H9 (cell line): Measurements from ENCODE around the gene RRP15. TPM values are rescaled to one million over a fixed set of nuclear protein-coding genes. Genes with fewer than 3 reads are reported as not detected.

Experiments
- DNase-seq: peaks from one replicate; pipeline ENCODE4 v3.0.0-alpha.2; 2017
- H2AFZ ChIP-seq: one replicate; pipeline ENCODE4 v1.6.1; 2013; ENCODE audit warnings: mild to moderate bottlenecking, low read length, control low read depth, moderate library complexity
- H2AK5ac ChIP-seq: 2 replicates; pipeline ENCODE4 v1.6.1; 2013; ENCODE audit warnings: low read length, control low read depth, mixed read lengths; ENCODE audit not compliant: insufficient read length
- H2BK120ac ChIP-seq: one replicate; pipeline ENCODE4 v1.6.1; 2013; ENCODE audit warnings: low read depth, mild to moderate bottlenecking, low read length, control low read depth, inconsistent platforms; ENCODE audit not compliant: poor library complexity, severe bottlenecking
- H2BK12ac ChIP-seq: 2 replicates; pipeline ENCODE4 v1.6.1; 2013; ENCODE audit warnings: low read length, control low read depth, mixed read lengths, low read depth; ENCODE audit not compliant: insufficient read length
- H2BK15ac ChIP-seq: 2 replicates; pipeline ENCODE4 v1.6.1; 2013; ENCODE audit warnings: low read depth, low read length, control low read depth
- H2BK20ac ChIP-seq: one replicate; pipeline ENCODE4 v1.6.1; 2013; ENCODE audit warnings: low read depth, mild to moderate bottlenecking, low read length, control low read depth, inconsistent platforms; ENCODE audit not compliant: poor library complexity, severe bottlenecking
- H2BK5ac ChIP-seq: 2 replicates; pipeline ENCODE4 v1.6.1; 2013; ENCODE audit warnings: low read length, control low read depth, mixed read lengths; ENCODE audit not compliant: insufficient read length
- H3K14ac ChIP-seq: 2 replicates; pipeline ENCODE4 v1.6.1; 2013; ENCODE audit warnings: low read length, control low read depth; ENCODE audit not compliant: insufficient read depth
- H3K18ac ChIP-seq: 2 replicates; pipeline ENCODE4 v1.6.1; 2013; ENCODE audit warnings: low read depth, mild to moderate bottlenecking, mixed read lengths, low read length, control low read depth; ENCODE audit not compliant: insufficient read length
- H3K23ac ChIP-seq: 2 replicates; pipeline ENCODE4 v1.6.1; 2013; ENCODE audit warnings: low read length, control low read depth, mixed read lengths, low read depth; ENCODE audit not compliant: insufficient read length
- H3K23me2 ChIP-seq: 2 replicates; pipeline ENCODE4 v1.6.1; 2013; ENCODE audit warnings: low read depth, mild to moderate bottlenecking, mixed read lengths, low read length, control low read depth; ENCODE audit not compliant: insufficient read length, poor library complexity, severe bottlenecking
- H3K27ac ChIP-seq: 2 replicates; pipeline ENCODE4 v1.5.1; 2013; ENCODE audit warnings: low read length, control low read depth, mixed read lengths, low read depth; ENCODE audit not compliant: insufficient read length
- H3K27me3 ChIP-seq: 2 replicates; pipeline ENCODE4 v1.6.1; 2013; ENCODE audit warnings: low read length, control low read depth, inconsistent platforms; ENCODE audit not compliant: insufficient read depth
- H3K4ac ChIP-seq: 2 replicates; pipeline ENCODE4 v1.6.1; 2013; ENCODE audit warnings: low read depth, mild to moderate bottlenecking, control low read depth, inconsistent platforms, low read length, moderate library complexity
- H3K4me1 ChIP-seq: 2 replicates; pipeline ENCODE4 v1.6.1; 2013; ENCODE audit warnings: low read length, control low read depth, inconsistent platforms; ENCODE audit not compliant: insufficient read depth
- H3K4me2 ChIP-seq: 2 replicates; pipeline ENCODE4 v1.6.1; 2013; ENCODE audit warnings: low read length, control low read depth, mixed read lengths; ENCODE audit not compliant: insufficient read length, insufficient read depth
- H3K56ac ChIP-seq: 2 replicates; pipeline ENCODE4 v1.6.1; 2013; ENCODE audit warnings: low read depth, mild to moderate bottlenecking, mixed read lengths, low read length, control low read depth; ENCODE audit not compliant: insufficient read length
- H3K79me1 ChIP-seq: 2 replicates; pipeline ENCODE4 v1.6.1; 2013; ENCODE audit warnings: low read depth, mild to moderate bottlenecking, moderate library complexity, low read length, control low read depth, inconsistent platforms; ENCODE audit not compliant: insufficient read depth, poor library complexity, severe bottlenecking
- H3K79me2 ChIP-seq: 2 replicates; pipeline ENCODE4 v1.6.1; 2013; ENCODE audit warnings: low read length, control low read depth, inconsistent platforms; ENCODE audit not compliant: insufficient read depth
- H3K9ac ChIP-seq: 2 replicates; pipeline ENCODE4 v1.6.1; 2013; ENCODE audit warnings: low read length, control low read depth, mixed read lengths; ENCODE audit not compliant: insufficient read length; ENCODE audit errors: extremely low read depth
- H3K9me3 ChIP-seq: one replicate; pipeline ENCODE4 v1.6.1; 2013; ENCODE audit warnings: low read depth, low read length, inconsistent platforms; ENCODE audit not compliant: control insufficient read depth
- H3T11ph ChIP-seq: one replicate; pipeline ENCODE4 v1.6.1; 2013; ENCODE audit warnings: mild to moderate bottlenecking, low read length, control low read depth, inconsistent platforms
- H4K20me1 ChIP-seq: one replicate; pipeline ENCODE4 v1.6.1; 2013; ENCODE audit not compliant: control insufficient read depth, insufficient read length, insufficient read depth
- H4K5ac ChIP-seq: 2 replicates; pipeline ENCODE4 v1.6.1; 2013; ENCODE audit warnings: low read depth, mild to moderate bottlenecking, mixed read lengths, low read length, control low read depth; ENCODE audit not compliant: insufficient read length
- H4K8ac ChIP-seq: replicated peaks from 2 replicates; pipeline ENCODE4 v1.6.1; 2013; ENCODE audit warnings: low read length, control low read depth, mixed read lengths, low read depth; ENCODE audit not compliant: insufficient read length
- H4K91ac ChIP-seq: 2 replicates; pipeline ENCODE4 v1.6.1; 2013; ENCODE audit warnings: low read depth, mild to moderate bottlenecking, moderate library complexity, mixed read lengths, low read length, control low read depth; ENCODE audit not compliant: insufficient read length
- H3K27ac Mint-ChIP-seq, 3 experiments: 2 replicates in 2 of 3; 3 replicates in 1 of 3; pipeline ENCODE4 v1.8.0; 2020 to 2021; ENCODE audit warnings: mixed read lengths in 3 of 3, mild to moderate bottlenecking in 1 of 3, moderate library complexity in 1 of 3
- H3K27me3 Mint-ChIP-seq: 2 replicates; pipeline ENCODE4 v1.8.0; 2021; ENCODE audit warnings: low read depth, mild to moderate bottlenecking, moderate library complexity, mixed read lengths
- H3K36me3 Mint-ChIP-seq, 3 experiments: 2 replicates in 2 of 3; 3 replicates in 1 of 3; pipeline ENCODE4 v1.8.0; 2020 to 2021; ENCODE audit warnings: low read depth in 3 of 3, mixed read lengths in 3 of 3; ENCODE audit not compliant: insufficient read depth in 1 of 3
- H3K4me1 Mint-ChIP-seq, 2 experiments: 2 replicates each; pipeline ENCODE4 v1.8.0; 2020; ENCODE audit warnings: mixed read lengths in 2 of 2
- H3K4me3 Mint-ChIP-seq, 2 experiments: 2 replicates in 1 of 2; 3 replicates in 1 of 2; pipeline ENCODE4 v1.8.0; 2020 to 2021; ENCODE audit warnings: mild to moderate bottlenecking in 2 of 2, mixed read lengths in 2 of 2, moderate library complexity in 1 of 2
- H3K9me3 Mint-ChIP-seq, 2 experiments: 2 replicates in 1 of 2; 3 replicates in 1 of 2; pipeline ENCODE4 v1.8.0; 2020; ENCODE audit warnings: mild to moderate bottlenecking in 2 of 2, mixed read lengths in 2 of 2, moderate library complexity in 1 of 2
- WGBS: extraction: QIAGEN DNeasy Blood & Tissue Kit; methylation state at CpG from one replicate; pipeline ENCODE4 v1.1.7; 2013; ENCODE audit warnings: missing lambda C conversion rate, low lambda C conversion rate, mixed read lengths; ENCODE audit not compliant: insufficient read length; ENCODE audit errors: extremely low coverage; 5-methylcytosine and 5-hydroxymethylcytosine counted together
- total RNA-seq: library from RNA; stranded (reverse); gene quantifications from 2 replicates; pipeline ENCODE4 v1.2.1, GENCODE V29; 2021
- TF ChIP-seq, protein P1 (sequence below): fragments of 200-600 bp; sonication (generic); conservative IDR thresholded peaks from 3 replicates; pipeline ENCODE4 v1.8.0; 2021; ENCODE audit warnings: antibody characterized with exemption, mild to moderate bottlenecking

Gene RRP15
- total RNA-seq, 1 experiment from 2014 or later = 48.7 TPM

DNA sequence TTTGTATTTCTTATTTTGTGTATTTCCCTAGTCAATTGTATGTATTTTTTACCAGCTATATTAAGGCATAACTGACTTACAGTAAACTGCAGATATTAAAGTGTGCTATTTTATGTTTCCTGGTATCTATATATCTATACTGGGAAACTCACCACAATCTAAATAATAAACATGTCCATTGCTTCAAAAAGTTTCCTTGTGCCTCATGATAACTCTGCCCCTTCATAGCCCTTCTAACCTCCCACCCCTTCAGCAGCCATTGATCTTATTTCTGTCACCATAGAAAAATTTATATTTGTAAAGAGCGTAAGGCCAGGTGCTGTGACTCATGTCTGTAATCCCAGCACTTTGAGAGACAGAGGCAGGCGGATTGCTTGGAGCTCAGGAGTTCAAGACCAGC is 9.3 kb upstream of the RRP15 start:
- H3K36me3 Mint-ChIP-seq = peaks cover 0 to 9% (median 2%) of the 10 kb centered on the region in 3 experiments; a peak in 3 of 7 replicates
- Histone ChIP-seq H3K27ac (no peak overlapping the region), H3K27me3 (no peaks in the 10 kb centered on the region)

More for the DNA sequence above, 9.3 kb upstream of the RRP15 start:
- TF ChIP-seq, protein P1, sequence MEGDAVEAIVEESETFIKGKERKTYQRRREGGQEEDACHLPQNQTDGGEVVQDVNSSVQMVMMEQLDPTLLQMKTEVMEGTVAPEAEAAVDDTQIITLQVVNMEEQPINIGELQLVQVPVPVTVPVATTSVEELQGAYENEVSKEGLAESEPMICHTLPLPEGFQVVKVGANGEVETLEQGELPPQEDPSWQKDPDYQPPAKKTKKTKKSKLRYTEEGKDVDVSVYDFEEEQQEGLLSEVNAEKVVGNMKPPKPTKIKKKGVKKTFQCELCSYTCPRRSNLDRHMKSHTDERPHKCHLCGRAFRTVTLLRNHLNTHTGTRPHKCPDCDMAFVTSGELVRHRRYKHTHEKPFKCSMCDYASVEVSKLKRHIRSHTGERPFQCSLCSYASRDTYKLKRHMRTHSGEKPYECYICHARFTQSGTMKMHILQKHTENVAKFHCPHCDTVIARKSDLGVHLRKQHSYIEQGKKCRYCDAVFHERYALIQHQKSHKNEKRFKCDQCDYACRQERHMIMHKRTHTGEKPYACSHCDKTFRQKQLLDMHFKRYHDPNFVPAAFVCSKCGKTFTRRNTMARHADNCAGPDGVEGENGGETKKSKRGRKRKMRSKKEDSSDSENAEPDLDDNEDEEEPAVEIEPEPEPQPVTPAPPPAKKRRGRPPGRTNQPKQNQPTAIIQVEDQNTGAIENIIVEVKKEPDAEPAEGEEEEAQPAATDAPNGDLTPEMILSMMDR = no peak
- H3K14ac ChIP-seq = no peak overlapping the region
- H4K5ac ChIP-seq = no peak overlapping the region
- no peak overlapping the region for H2BK20ac ChIP-seq
- H2BK120ac ChIP-seq = no peak overlapping the region
- H2BK15ac ChIP-seq = no peak overlapping the region
- H4K20me1 ChIP-seq = no peaks in the 10 kb centered on the region
- Mint-ChIP-seq H3K4me1 (peaks cover 9 to 11% of the 10 kb centered on the region in 2 experiments), H3K27ac (no peak overlapping the region), H3K4me3 (no peak overlapping the region), H3K27me3 (no peaks in the 10 kb centered on the region; the same call in 1 of the 2 replicates), H3K9me3 (peaks cover 3 to 4% of the 10 kb centered on the region in 2 experiments)
- H3K23me2 ChIP-seq = no peaks in the 10 kb centered on the region
- H3K4ac ChIP-seq = no peak overlapping the region
- no peak overlapping the region for H2AK5ac ChIP-seq
- no peak overlapping the region for H3K9ac ChIP-seq
- H2BK5ac ChIP-seq = no peak overlapping the region
- H3K4me1 ChIP-seq = no peaks in the 10 kb centered on the region; the same call in 1 of the 2 replicates
- no peak overlapping the region for H2AFZ ChIP-seq
- no peaks in the 10 kb centered on the region for H3K9me3 ChIP-seq
- DNase-seq = no peak
- no peak overlapping the region for H3K23ac ChIP-seq
- WGBS = no CpG with 5 or more reads among the region's 2 CpGs
- no peaks in the 10 kb centered on the region for H3K79me2 ChIP-seq
- no peak overlapping the region for H3K56ac ChIP-seq
- H3T11ph ChIP-seq = no peak overlapping the region
- H3K18ac ChIP-seq = no peak overlapping the region
- no peaks in the 10 kb centered on the region for H3K79me1 ChIP-seq
- H2BK12ac ChIP-seq = no peak overlapping the region
- no peak overlapping the region for H3K4me2 ChIP-seq
- H4K91ac ChIP-seq = no peak overlapping the region
- no peak overlapping the region for H4K8ac ChIP-seq
